WTC11 (cell line): ENCODE results near the gene FOXN3. TPM values are rescaled to one million over a fixed set of nuclear protein-coding genes. Genes with fewer than 3 reads are reported as not detected.

Experiments used
- AR ChIP-seq: fragments of 250-450 bp; sonication (Bioruptor Pico); IDR thresholded peaks from 2 replicates; pipeline ENCODE4 v1.9.0; 2021; ENCODE audit warnings: mild to moderate bottlenecking
- ATF6 ChIP-seq: sonication (generic); formaldehyde crosslinking; IDR thresholded peaks from 2 replicates; pipeline ENCODE4 v1.8.1; 2023; ENCODE audit warnings: mild to moderate bottlenecking, missing genetic modification reagents
- CREM ChIP-seq: sonication (generic); formaldehyde crosslinking; IDR thresholded peaks from 2 replicates; pipeline ENCODE4 v1.8.1; 2022; ENCODE audit warnings: mild to moderate bottlenecking, missing genetic modification reagents, moderate library complexity
- CTCF ChIP-seq: fragments of 200-600 bp; IDR thresholded peaks from 2 replicates; pipeline ENCODE4 v1.8.0; 2022; ENCODE audit warnings: antibody characterized with exemption
- E2F1 ChIP-seq: sonication (generic); formaldehyde crosslinking; IDR thresholded peaks from 2 replicates; pipeline ENCODE4 v1.8.0; 2022; ENCODE audit warnings: mild to moderate bottlenecking, missing genetic modification reagents
- EMX1 ChIP-seq: fragments of 250-450 bp; sonication (Bioruptor Pico); IDR thresholded peaks from 2 replicates; pipeline ENCODE4 v1.8.0; 2021; ENCODE audit warnings: mild to moderate bottlenecking
- ESRRA ChIP-seq: sonication (generic); formaldehyde crosslinking; IDR thresholded peaks from 2 replicates; pipeline ENCODE4 v1.8.1; 2022; ENCODE audit warnings: mild to moderate bottlenecking, missing genetic modification reagents, borderline replicate concordance
- GABPB1 ChIP-seq: sonication (generic); formaldehyde crosslinking; IDR thresholded peaks from 2 replicates; pipeline ENCODE4 v1.8.1; 2023; ENCODE audit warnings: mild to moderate bottlenecking, missing genetic modification reagents
- HMGA2 ChIP-seq: fragments of 250-450 bp; sonication (Bioruptor Pico); IDR thresholded peaks from 2 replicates; pipeline ENCODE4 v1.4.0; 2021; ENCODE audit warnings: mild to moderate bottlenecking, moderate library complexity
- HMGXB4 ChIP-seq: sonication (generic); formaldehyde crosslinking; IDR thresholded peaks from 2 replicates; pipeline ENCODE4 v1.8.1; 2023; ENCODE audit warnings: mild to moderate bottlenecking, moderate library complexity, missing genetic modification reagents
- NFATC4 ChIP-seq: fragments of 250-450 bp; sonication (Bioruptor Pico); IDR thresholded peaks from 2 replicates; pipeline ENCODE4 v1.9.0; 2021; ENCODE audit warnings: mild to moderate bottlenecking
- NR1H2 ChIP-seq: sonication (generic); formaldehyde crosslinking; IDR thresholded peaks from 2 replicates; pipeline ENCODE4 v1.9.0; 2021; ENCODE audit warnings: mild to moderate bottlenecking, moderate library complexity, missing genetic modification reagents
- NR3C1 ChIP-seq: sonication (generic); formaldehyde crosslinking; conservative IDR thresholded peaks from 2 replicates; pipeline ENCODE4 v1.8.1; 2023; ENCODE audit warnings: low read depth, mild to moderate bottlenecking, missing genetic modification reagents
- RORB ChIP-seq: fragments of 250-450 bp; sonication (Bioruptor Pico); IDR thresholded peaks from 2 replicates; pipeline ENCODE4 v1.9.0; 2021; ENCODE audit warnings: mild to moderate bottlenecking
- SP1 ChIP-seq: sonication (generic); formaldehyde crosslinking; conservative IDR thresholded peaks from 2 replicates; pipeline ENCODE4 v1.8.1; 2022; ENCODE audit warnings: missing genetic modification reagents
- STAT6 ChIP-seq: sonication (generic); formaldehyde crosslinking; conservative IDR thresholded peaks from 2 replicates; pipeline ENCODE4 v1.8.1; 2023; ENCODE audit warnings: mild to moderate bottlenecking, low read depth, missing genetic modification reagents, moderate library complexity
- TCF7 ChIP-seq: sonication (generic); formaldehyde crosslinking; IDR thresholded peaks from 2 replicates; pipeline ENCODE4 v1.8.0; 2022; ENCODE audit warnings: mild to moderate bottlenecking, low read depth, missing genetic modification reagents, moderate library complexity
- USF1 ChIP-seq: sonication (generic); formaldehyde crosslinking; IDR thresholded peaks from 2 replicates; pipeline ENCODE4 v1.8.0; 2022; ENCODE audit warnings: mild to moderate bottlenecking, missing genetic modification reagents
- ZNF317 ChIP-seq: sonication (generic); formaldehyde crosslinking; IDR thresholded peaks from 2 replicates; pipeline ENCODE4 v1.8.1; 2023; ENCODE audit warnings: low read depth, mild to moderate bottlenecking, moderate library complexity, missing genetic modification reagents, borderline replicate concordance
- ZNF423 ChIP-seq: fragments of 250-450 bp; sonication (Bioruptor Pico); IDR thresholded peaks from 2 replicates; pipeline ENCODE4 v2.1.2; 2022; ENCODE audit warnings: mild to moderate bottlenecking, moderate library complexity
- ZNF512 ChIP-seq: sonication (generic); formaldehyde crosslinking; IDR thresholded peaks from 2 replicates; pipeline ENCODE4 v1.8.1; 2022; ENCODE audit warnings: missing genetic modification reagents, borderline replicate concordance
- ZSCAN18 ChIP-seq: fragments of 250-450 bp; sonication (Bioruptor Pico); IDR thresholded peaks from 2 replicates; pipeline ENCODE4 v2.1.2; 2022; ENCODE audit warnings: mild to moderate bottlenecking, moderate library complexity
- total RNA-seq: library from RNA; stranded (reverse); gene quantifications from 3 replicates; pipeline ENCODE4 v1.2.3, GENCODE V29; 2021

The FOXN3 gene
- total RNA-seq, 1 experiment from 2014 or later: 170 TPM

GRCh38 chr14:89296281-89296745, 120.7 kb downstream of the FOXN3 start (continued):
- TF ChIP-seq ATF6 (CRISPR knock-in tag) (no peak), CREM (CRISPR knock-in tag) (no peak), NR3C1 (CRISPR knock-in tag) (no peak), CTCF (no peak), GABPB1 (CRISPR knock-in tag) (no peak), USF1 (no peak), HMGA2 (CRISPR knock-in tag) (no peak), NR1H2 (no peak), E2F1 (CRISPR knock-in tag) (no peak), ZNF512 (CRISPR knock-in tag) (no peak), ESRRA (CRISPR knock-in tag) (no peak), NFATC4 (CRISPR knock-in tag) (no peak), AR (CRISPR knock-in tag) (no peak), EMX1 (CRISPR knock-in tag) (peak; percentile 55; the same call in 1 of the 2 replicates), TCF7 (CRISPR knock-in tag) (no peak), HMGXB4 (no peak), ZNF317 (CRISPR knock-in tag) (no peak), ZNF423 (peak; percentile 72), STAT6 (CRISPR knock-in tag) (no peak), RORB (no peak), SP1 (CRISPR knock-in tag) (no peak), ZSCAN18 (CRISPR knock-in tag) (peak; percentile 84; the same call in 1 of the 2 replicates)
